ENCODE data around the gene KDM3B. TPM values are rescaled to one million over a fixed set of nuclear protein-coding genes. Genes with fewer than 3 reads are reported as not detected.

Gene KDM3B
- total RNA-seq: 100 to 1,000 TPM in 1 of 4 donors, 10 to 100 TPM in 3; 60.8 to 101 (median 76.6) TPM

GRCh38 chr5:138352071-138352721 is at the start of gene KDM3B:
Gene KDM3B, plus strand, starts transcription at chr5:138352685. Its CDS starts 111 bp downstream, at chr5:138352796.
- in situ Hi-C loops (cut with MboI; ENCODE audit: low pct_ligation_motif_present in 1 of 4, low pct_unique_long_range_greater_than_20kb in 1 of 4, low sequenced_read_pairs in 3 of 4): no loop called here
- H3K27me3 ChIP-seq: no peaks in the 10 kb centered on the region
- 15% methylated on average over 10 of the region's 30 CpGs; no CpG with 5 or more reads in 1 of the 2 donors for WGBS, 2 donors (ENCODE audit: low coverage in 1 of 2)
- H3K4me1 ChIP-seq: peaks cover 16 to 25% (median 22%) of the 10 kb centered on the region in 4 donors
- H3K36me3 ChIP-seq: peaks cover 0 to 12% (median under 1%) of the 10 kb centered on the region in 4 donors
- TF ChIP-seq CTCF (IDR thresholded peaks at IDR 0.05) (peak; percentile 97 to 100 (median 99)), POLR2AphosphoS5 (IDR thresholded peaks at IDR 0.05) (peak in 2 of 3 donors; percentile 36 to 44), EP300 (IDR thresholded peaks at IDR 0.05; ENCODE audit: low read depth) (no peak)
- intact Hi-C loops (cut with DNase I; ENCODE audit: low total_unique reads): no loop called here
- H3K4me3 ChIP-seq: peak within 1 kb of the TSS; percentile 90 to 100 (median 97)
- DNase-seq: peak; percentile 91
- peak within 1 kb of the TSS; percentile 98 to 100 (median 99) for H3K27ac ChIP-seq
- no peaks in the 10 kb centered on the region for H3K9me3 ChIP-seq

GRCh38 chr5:138303372-138303771 is 49.1 kb upstream of the KDM3B start:
- intact Hi-C loops (cut with DNase I; ENCODE audit: low total_unique reads) (no loop called here), in situ Hi-C loops (cut with MboI; ENCODE audit: low pct_ligation_motif_present in 1 of 4, low pct_unique_long_range_greater_than_20kb in 1 of 4, low sequenced_read_pairs in 3 of 4) (no loop called here)
- TF ChIP-seq EP300 (IDR thresholded peaks at IDR 0.05; ENCODE audit: low read depth): no peak
- no peak for TF ChIP-seq CTCF (IDR thresholded peaks at IDR 0.05)
- no peak for TF ChIP-seq POLR2AphosphoS5 (IDR thresholded peaks at IDR 0.05)
- no peak for TF ChIP-seq POLR2A (IDR thresholded peaks at IDR 0.05)
- no peak for DNase-seq
- no peaks in the 10 kb centered on the region for H3K27me3 ChIP-seq
- no peak overlapping the region for H3K4me3 ChIP-seq
- no peaks in the 10 kb centered on the region for H3K9me3 ChIP-seq
- WGBS, 2 donors (ENCODE audit: low coverage in 1 of 2): 87 to 88% methylated on average over 6 of the region's 6 CpGs
- no peaks in the 10 kb centered on the region for H3K4me1 ChIP-seq
- H3K27ac ChIP-seq: no peak overlapping the region
- no peaks in the 10 kb centered on the region for H3K36me3 ChIP-seq

GRCh38 chr5:138305797-138306196 is 46.7 kb upstream of the KDM3B start:
- Histone ChIP-seq H3K27ac (no peak overlapping the region), H3K36me3 (no peaks in the 10 kb centered on the region), H3K4me3 (no peak overlapping the region), H3K4me1 (no peaks in the 10 kb centered on the region), H3K9me3 (no peaks in the 10 kb centered on the region), H3K27me3 (no peaks in the 10 kb centered on the region)
- intact Hi-C loops (cut with DNase I; ENCODE audit: low total_unique reads): no loop called here
- WGBS, 2 donors (ENCODE audit: low coverage in 1 of 2): 83% methylated on average over 1 of the region's 1 CpG; no CpG with 5 or more reads in 1 of the 2 donors
- in situ Hi-C loops (cut with MboI; ENCODE audit: low pct_ligation_motif_present in 1 of 4, low pct_unique_long_range_greater_than_20kb in 1 of 4, low sequenced_read_pairs in 3 of 4): no loop called here
- no peak for TF ChIP-seq POLR2A (IDR thresholded peaks at IDR 0.05)
- no peak for TF ChIP-seq EP300 (IDR thresholded peaks at IDR 0.05; ENCODE audit: low read depth)
- TF ChIP-seq CTCF (IDR thresholded peaks at IDR 0.05): no peak
- no peak for TF ChIP-seq POLR2AphosphoS5 (IDR thresholded peaks at IDR 0.05)
- no peak for DNase-seq

- Histone ChIP-seq H3K4me3 (no peak overlapping the region), H3K4me1 (no peaks in the 10 kb centered on the region), H3K27ac (no peak overlapping the region), H3K27me3 (no peaks in the 10 kb centered on the region), H3K36me3 (no peaks in the 10 kb centered on the region), H3K9me3 (no peaks in the 10 kb centered on the region)
- TF ChIP-seq EP300 (IDR thresholded peaks at IDR 0.05; ENCODE audit: low read depth) (no peak), POLR2A (IDR thresholded peaks at IDR 0.05) (no peak), CTCF (IDR thresholded peaks at IDR 0.05) (no peak), POLR2AphosphoS5 (IDR thresholded peaks at IDR 0.05) (no peak)
- 97 to 100% methylated on average over 1 to 2 of the region's 7 CpGs for WGBS, 2 donors (ENCODE audit: low coverage in 1 of 2)
- in situ Hi-C loops (cut with MboI; ENCODE audit: low pct_ligation_motif_present in 1 of 4, low pct_unique_long_range_greater_than_20kb in 1 of 4, low sequenced_read_pairs in 3 of 4) (no loop called here), intact Hi-C loops (cut with DNase I; ENCODE audit: low total_unique reads) (no loop called here)
- DNase-seq: no peak
Observed at GRCh38 chr5:138315751-138316278, 36.7 kb upstream of the KDM3B start.

Measured in transverse colon (tissue), 4 donors.